GM18520 (cell line): ENCODE data around the gene ZNF407.

ENCODE experiments used
- ATAC-seq: cut with Tn5 transposase; IDR thresholded peaks from one replicate; pipeline ENCODE4 v1.9.1; 2021; ENCODE audit not compliant: unreplicated experiment

ZNF407 gene

DNA sequence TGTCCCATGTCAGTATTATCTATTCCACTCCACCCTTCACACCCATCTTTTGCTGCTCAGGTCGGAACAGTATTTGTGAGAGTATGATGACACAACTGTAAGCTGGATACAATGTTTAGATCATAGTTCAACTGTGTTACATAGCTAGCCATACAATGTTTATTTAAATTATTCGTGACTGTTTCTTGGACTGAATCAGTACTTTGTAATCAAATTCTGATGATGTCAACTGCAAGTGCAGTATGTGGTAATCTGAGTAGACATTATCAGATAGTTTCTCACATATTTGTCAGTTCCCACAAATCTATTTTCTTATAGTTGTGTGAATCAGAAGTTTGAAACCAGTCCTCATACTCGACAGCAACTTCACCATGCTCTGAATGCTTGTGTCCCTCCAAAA, 177.6 kb downstream of the ZNF407 start:
- ATAC-seq, result no peak

DNA sequence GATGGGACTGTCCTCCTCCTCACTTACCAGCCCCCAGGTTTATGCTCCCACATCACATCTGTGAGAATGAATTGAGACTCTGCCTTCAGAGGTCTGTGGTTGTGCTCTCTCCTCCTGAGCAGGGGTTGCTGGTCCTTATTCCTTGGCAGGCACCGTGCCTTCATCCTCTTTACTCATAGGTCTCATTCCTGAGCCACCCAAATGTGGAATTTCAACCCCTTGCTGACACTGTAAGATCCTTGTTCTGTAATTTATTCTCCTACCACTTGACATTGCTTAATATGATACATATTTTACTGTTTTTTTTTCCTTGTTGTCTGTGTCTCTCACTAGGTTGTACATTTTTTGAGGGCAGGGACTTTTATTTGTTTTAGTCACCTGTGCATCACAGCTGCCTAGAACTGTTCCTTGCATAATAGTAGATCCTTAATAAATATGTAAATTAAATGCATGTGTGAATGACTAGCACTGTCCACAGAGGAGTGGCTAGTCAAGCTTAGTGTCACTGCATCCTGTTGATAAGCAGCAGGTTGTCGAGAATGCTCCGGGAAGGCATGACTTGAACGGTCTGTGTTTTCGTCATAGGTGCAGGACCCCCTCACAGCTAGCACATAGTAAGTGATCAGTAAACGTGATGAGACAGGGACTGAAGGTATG, 180.6 kb downstream of the ZNF407 start:
- ATAC-seq, result no peak

DNA sequence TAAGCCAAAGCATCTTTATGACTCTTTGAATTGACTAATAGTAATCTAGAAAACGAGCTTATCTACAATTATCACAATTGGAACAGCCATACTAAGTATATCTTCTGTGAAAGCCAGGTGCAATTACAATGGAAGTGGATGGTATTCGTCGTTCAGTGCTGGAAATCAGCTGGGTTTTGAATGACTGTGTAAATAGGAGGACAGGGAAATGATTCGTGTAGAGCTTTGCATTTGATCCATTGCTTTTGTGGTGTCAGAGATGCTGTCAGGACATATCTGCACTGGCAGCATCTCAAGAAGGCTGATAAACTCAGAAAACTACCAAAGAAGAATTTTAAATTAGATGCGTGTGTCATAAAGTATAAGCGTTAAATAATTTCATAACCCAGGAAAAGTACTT, 187.1 kb downstream of the ZNF407 start:
- ATAC-seq, result no peak

DNA sequence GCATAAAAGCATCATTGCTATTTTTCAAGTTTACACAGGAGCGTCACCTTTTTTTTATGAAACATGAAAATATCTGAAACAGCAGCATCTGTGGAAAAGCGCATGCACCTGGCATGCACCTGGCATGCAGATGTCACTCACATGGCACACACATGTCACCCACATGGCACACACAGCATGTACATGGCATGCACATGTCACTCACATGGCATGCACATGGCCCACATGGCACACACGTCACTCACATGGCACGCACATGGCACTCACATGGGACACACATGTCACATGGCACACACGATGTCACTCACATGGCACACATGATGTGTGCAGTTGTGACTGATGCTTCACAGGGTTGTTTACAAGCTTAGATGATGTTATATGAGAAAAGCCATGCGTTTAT, 188.0 kb downstream of the ZNF407 start:
- ATAC-seq, result no peak

DNA sequence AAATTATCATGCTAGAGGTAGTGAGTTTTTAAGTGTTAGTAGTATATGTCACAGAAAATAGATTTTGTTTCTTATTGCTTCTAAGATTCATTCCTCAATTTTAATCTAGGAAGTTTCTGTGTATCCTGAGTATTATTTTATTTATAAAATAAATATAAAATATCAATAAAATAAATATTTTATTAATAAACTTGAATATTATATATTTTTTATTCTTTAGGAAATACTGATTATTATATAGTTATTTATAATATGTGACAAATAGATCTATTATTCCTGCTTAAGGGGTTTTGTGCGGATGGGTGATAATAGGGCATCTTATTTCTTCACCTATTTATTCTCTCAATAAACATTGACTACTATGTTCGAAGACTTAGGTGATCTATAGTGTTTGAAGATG, 191.0 kb downstream of the ZNF407 start:
- no peak for ATAC-seq

DNA sequence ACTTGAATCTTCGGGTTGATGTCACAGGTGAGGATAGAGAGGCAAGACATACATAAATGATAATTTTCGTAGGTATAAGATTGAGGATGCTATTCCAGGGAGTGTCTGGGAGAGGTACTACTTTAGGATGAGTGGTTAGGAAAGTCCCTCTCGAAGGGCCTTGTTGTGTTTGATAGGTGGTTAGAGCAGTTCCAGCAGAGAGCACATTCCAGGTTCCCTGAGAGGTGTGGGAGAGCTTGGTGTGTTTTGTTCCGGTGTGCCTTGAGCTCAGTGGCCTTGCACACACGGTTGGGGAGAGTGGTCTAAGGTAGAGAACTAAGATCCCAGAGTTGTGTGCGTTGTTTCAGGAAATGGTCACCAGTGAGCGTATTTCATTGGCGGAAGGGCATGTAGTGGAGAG, 191.4 kb downstream of the ZNF407 start:
- no peak for ATAC-seq

DNA sequence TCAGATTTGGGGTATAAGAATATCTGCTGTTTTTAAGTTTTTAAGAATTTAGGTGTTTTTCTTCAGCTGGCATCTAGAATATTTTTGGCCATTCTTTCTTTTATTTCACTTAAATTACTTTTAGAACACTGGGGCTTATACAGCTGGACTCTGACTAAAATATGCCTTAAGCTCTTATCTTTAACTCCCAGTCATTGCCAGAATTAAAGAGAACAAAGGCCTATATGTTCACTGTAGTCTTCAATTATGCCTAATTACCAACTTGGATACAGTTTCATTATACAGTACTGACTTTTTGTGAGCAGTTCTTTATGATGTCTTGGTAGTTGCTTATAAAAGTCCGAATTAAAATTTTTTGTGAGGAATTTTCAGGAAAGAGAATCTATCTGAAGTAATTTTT, 192.8 kb downstream of the ZNF407 start:
- no peak for ATAC-seq

DNA sequence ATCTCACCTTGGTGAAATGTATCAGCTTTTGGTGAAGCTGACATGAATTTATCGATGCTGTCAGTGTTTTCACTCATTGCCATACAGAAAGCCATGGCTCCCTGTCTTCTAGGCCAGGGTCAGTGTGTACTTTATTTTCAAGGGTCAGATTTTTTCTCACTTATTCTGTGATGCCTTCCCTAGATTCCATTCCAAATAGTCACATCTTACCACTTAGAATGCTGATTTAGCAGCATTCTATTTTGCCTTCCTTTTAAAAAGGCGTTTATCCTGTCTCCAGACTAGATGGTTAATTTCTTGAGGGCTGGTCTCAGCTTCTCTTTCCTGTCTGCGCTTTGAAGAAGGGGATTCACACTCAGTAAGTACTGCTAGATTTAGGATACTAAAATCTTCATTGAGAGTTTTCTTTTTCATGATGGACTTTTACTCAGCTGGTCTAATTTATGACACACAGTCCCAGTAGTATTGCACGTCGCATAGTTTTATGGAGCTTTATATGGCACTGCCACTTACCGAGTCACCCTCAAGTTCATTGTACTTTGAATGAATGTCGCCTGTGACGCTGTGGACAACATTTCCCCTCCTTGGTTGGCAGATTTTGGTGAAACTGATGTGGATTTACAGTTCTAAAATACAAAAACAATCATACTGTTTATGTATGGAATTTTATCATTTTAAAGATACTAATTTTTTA, 194.0 kb downstream of the ZNF407 start:
- no peak for ATAC-seq

DNA sequence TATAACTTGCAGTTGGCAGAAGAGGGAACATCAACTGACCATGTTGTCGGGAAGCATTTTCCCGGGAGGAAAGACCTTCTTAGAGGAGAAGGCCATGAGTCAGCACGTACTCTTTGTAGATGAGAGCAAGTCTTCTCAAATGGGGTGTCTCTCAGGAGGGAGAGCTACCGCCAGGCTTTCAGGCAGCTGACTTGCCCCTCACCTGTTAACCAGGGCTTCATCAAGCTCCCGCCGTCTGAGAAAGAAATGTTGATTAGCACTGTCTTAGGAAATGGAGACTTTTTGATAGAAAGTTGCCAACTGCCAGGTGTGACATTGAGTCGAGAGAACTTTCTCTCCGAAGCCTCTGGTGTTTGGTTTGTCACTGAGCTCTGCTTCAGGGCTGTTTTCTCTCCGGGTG, 196.1 kb downstream of the ZNF407 start:
- no peak for ATAC-seq

DNA sequence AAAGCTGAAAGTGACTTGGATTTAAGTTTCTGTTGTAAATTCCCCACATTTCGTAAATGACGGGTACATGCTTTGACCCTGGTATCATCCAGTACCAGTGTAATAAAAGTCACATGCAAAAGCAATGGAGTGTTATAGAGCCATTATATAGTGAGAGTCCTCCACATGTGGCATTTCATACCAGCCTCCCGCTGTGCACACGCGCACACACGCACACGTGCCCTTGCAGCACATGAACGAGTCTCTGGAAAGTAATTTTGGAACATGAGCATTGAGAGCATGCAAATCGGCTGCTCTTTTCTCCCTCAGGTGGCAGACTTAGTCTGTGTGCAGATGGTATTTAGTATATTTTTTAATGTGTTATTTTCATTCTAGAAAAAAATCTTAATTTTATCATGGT, 198.1 kb downstream of the ZNF407 start:
- ATAC-seq, result no peak

DNA sequence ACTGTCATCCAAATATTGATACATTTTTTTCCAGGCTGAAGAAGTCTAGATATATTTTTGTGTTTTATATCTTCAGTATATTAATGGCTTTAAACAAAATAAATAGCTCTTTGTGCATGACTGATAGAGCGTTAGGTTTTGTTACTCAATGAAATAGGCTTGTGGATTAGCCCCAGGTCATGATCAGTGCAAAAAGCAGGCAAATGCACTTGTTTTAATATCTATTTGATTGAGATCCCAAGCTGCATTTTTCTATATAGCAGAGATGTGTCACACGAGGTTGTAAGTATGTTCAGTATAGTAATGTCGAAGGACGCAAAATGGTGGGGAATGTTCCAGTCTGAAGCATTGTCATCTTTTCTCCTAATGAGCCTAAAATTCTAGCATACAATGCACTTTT, 198.5 kb downstream of the ZNF407 start:
- no peak for ATAC-seq

DNA sequence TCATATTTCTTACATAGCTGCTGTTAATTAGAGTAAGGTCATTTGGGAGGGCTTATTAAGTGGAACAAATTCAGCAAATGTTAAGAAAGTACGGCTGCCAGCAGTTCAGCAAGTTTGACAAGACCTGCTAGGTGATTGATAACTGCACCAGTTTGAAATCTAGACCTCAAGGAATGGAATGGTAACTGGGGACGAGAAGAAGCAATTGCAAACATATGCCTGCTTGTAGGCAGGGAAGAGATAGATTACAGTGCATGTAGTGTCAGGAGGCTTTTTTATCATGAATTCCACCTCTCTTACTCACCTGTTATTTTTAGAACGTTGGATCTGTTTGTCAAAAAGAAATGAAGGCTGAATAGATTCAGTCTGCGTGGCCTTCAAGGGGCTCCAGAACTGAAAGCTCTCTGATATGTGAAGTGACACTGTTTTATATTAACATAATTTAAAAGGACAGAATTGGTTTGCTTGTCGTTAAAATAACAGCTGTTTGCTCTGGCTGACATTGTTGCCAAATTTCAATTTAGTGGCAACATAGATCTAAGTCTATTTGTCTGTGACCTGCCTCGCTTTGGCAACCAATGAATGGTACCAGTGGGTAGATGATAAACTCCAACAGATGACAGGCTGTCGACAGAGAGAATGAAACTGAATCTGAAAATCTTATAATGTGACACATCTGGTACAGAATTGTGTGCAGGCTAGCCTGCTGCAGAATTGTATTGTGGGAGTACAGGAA, 199.3 kb downstream of the ZNF407 start:
- peak; percentile 99 for ATAC-seq

DNA sequence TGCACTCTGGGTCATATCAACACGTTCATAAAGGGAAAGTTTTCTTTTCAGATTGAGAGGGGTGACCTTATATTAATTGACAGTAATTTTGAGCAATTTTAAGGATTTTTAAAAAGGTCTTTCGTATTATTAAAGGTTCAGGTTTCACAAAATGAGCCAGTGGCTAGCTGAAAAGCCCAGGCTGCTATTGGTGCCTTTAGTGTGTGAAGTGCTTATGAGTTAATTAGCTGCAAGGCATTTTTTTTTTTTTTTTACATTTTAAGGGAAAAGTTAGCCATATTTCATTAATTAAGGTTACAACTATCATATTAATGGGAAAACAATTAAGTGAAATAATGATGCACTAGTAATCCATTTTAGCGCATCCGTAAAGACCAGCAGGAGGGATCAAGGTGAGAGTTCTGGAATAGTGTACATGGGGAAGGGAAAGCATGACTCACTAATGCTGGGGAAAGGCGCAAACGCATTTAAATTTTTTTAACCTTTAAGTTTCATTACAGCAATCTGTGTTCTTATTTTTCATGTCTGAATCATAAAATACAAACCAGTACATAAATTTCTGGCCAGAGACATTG, 200.0 kb downstream of the ZNF407 start:
- ATAC-seq, result peak; percentile 24

DNA sequence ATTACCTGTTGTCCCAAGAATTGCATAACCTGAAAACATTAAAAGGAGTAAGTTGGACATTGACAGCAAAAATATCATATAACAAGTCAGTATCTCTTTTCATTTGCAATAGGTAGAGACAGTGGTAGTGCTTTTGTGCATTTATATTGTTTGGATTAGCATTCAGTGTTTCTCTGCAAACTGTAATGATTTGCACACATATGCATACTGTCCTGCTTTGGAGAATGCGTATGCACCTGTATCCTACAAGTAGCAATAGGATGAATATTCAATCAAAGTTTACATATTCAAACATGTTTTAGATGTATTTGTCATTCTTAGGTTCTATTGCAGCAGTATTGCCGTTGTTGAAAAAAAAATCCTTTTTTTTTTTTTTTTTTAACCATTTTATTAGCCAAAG, 201.9 kb downstream of the ZNF407 start:
- ATAC-seq, result no peak

DNA sequence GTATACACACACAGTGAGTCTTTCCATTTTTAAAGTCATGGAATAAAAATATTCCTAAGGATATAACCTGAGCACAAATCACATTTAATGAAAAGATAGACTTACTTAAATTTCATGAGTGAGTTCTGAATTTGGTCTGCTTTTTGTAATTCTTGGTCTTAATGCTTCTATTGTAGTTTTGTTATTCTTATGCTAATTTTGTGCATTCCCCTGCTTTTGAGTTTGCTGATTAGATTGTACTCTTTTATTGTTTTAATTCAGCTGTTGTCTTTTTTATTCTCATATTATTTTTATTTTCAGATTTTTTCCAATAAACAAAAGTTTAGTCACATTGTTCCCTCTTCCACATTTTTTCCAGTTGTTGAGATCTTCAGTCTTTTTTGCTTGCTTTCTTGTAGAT, 202.4 kb downstream of the ZNF407 start:
- no peak for ATAC-seq

DNA sequence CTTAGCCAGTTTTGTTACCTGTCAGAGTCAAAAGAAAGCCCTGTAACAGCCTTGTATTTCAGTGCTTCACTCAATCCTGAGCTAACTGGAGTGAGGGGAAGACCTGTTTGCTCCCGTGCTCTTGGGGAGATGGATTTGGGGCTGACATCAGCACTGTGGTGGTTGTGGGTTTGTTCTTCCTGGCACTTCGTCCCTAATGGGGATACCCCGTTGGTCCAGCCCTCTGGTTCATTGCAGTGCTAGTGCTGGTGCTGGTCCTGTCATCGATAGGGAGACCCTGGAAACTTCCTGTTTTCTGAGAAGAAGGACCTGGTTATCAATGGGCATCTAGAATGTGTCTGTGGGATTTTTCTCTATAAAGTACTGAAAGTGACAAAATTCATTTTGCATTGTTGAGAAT, 205.4 kb downstream of the ZNF407 start:
- ATAC-seq, result no peak

DNA sequence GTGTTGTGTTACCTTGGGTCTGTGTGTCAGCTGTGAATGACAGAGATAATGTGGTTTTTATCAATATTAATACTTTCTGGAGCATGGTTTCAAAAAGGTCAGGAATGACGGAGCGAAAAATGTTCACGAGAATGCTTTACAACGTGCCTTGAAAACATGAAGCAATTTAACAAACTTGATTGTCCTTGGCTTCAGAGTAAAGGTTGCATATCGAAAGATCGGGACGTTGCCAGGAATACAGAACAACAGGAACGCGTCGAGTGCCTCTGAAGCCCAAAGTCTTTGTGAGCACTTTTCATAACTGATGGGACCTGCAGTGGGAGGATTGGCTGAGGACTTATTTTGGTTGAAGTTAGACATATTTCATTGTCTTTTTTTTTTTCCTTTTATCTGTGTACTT, 206.1 kb downstream of the ZNF407 start:
- no peak for ATAC-seq

DNA sequence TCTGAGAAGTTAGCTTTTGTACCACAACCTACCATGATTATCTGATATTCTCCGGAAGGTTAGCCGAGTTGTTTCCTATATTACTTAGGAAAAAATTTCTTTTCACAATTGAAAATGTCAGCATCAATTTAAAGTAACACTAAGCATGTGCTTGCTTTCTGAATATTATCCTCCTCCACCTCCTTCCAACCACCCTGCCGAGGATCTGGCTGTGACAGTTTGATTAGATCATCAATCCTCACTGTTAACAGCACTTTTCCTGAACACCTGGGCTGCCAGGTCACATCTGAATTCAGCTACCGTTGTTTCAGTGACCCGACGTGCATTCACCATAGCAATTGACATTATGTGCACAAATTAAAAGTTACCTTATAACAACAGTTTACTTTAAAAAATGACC, 207.0 kb downstream of the ZNF407 start:
- no peak for ATAC-seq

DNA sequence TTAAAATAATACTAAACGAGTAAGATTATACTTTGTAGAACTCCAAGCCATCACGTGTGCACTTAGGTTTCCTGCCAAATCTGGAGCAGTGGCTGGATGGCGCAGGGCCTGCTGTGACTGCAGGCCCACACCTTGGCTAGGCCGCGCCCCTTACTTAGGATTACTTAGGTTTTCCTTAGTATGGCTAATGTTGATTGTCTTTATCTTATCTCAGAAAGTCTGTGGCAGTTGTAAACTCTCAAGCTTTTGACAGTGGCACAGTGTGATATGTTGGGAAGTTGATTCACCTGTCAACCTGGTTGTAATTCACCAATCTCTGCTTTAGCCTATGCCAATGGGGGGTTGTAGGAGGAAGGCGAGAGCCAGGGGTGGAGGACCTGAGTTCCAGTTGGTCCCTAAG, 208.4 kb downstream of the ZNF407 start:
- ATAC-seq, result no peak

DNA sequence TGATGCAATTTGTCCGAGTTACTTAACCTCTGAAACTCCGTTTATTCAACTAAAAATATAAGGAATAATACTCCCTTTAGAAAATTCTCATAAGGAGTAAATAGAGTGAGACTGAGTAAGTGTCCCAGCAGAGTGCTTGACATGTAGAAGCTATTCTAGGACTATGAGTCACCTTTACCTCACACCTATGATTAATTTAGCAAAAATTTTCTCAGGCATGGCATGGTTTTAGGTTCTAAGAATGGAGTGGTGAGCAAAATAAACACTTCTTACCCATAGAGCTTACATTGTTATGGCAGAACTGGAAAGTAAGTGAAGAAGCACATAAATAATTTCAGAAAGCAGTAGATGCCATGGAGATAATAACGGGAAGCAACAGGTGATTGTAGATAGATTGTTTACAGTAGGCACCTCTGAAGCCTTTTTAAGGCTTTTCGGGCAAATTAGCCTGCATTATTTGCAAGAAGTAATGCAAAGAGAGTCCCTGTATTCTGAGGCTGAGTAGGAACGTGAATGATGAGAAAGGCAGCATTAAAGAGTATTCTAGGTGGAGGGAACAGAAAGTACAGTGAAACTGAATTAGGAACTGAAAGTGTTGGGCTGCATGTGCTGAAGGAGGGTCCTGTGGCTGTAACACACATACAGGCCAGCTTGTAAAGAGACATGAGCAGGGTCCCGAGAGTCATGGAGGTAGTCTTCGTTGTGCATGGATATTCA, 209.2 kb downstream of the ZNF407 start:
- ATAC-seq, result peak; percentile 82

DNA sequence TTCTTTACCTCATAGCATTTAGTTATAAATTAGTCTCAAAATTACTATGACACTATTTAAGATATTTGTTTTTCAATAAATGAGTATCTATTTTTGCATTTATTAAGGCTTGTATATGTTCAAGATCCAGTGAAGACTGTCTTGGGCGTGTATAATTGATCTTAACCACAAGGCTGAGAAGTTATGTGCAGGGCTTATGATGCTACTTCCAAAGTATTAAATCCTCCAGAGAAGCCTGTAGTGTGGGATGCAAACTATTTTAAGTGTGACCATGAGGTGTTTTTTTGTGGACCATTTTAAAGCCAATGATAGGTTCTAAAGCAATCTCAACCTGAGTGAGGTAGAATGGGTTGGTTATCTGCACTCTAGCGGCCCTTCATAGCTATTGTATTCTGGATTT, 219.9 kb downstream of the ZNF407 start:
- ATAC-seq, result no peak
